HG03095 (cell line): ENCODE measurements around the gene EPO.
"Not testable (repeated sequence)": the region's sequence is repeated elsewhere in the genome, so short reads cannot be mapped to it uniquely, and the experiment has no call there.

Experiments
- ATAC-seq: cut with Tn5 transposase; IDR thresholded peaks from one replicate; pipeline ENCODE4 v1.9.1; 2021; ENCODE audit warnings: moderate library complexity; ENCODE audit not compliant: unreplicated experiment

EPO gene

DNA sequence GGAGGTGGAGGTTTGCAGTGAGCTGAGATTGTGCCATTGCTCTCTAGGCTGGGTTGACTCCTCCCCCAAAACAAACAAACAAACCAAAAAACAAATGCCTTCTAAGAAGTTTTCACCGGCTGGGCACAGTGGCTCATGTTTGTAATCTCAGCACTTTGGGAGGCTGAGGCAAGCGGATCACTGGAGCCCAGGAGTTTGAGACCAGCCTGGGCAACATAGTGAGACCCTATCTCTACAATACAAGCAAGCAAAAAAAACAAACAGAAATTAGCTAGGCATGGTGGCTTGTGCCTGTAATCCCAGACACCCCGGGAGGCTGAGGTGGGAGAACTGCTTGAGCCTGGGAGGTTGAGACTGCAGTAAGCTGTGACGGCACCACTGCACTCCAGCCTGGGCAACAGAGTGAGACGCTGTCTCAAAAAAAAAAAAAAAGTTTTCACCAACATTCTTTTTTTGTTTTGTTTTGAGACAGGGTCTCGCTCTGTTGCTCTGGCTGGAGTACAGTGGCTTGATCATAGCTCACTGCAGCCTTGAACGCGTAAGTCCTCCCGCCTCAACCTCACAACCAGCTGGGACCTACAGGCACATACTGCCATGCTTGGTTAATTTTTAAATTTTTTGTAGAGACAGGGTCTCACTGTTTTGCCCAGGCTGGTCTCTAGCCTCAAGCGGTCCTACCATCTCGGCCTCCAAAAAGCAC lies 11.8 kb downstream of the EPO start:
- ATAC-seq: no peak

DNA sequence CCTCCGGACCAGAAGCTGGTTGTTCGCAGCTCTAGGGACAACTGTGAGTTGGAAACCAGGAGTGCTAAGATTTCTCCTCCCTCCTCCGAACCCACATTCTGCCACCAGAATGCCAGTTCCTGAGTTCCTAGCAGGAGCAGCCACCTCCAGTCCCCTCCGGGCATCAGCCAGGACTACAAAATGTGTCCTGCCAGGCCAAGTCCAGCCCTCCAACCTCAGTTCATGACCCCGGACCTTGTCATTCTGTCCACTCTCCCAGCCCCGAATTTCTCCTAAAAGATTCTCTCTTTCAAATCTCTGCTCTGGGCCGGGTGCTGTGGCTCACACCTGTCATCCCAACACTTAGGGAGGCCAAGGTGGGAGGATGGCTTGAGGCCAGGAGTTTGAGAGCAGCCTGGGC lies 15.5 kb downstream of the EPO start:
- no peak for ATAC-seq

DNA sequence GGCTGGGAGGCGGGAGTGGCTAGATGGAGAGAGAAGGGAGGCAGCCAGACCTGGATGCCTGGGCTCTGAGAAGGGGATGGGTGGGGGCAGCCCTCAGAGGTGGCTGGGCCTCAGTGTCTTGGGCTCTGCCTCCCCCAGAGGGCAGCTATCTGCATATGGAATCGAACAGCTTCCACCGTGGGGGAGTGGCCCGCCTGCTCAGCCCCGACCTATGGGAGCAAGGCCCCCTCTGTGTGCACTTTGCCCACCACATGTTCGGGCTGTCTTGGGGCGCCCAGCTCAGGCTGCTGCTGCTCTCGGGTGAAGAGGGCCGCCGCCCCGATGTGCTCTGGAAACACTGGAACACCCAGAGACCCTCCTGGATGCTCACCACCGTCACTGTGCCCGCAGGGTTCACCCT lies 16.4 kb downstream of the EPO start:
- no peak for ATAC-seq

DNA sequence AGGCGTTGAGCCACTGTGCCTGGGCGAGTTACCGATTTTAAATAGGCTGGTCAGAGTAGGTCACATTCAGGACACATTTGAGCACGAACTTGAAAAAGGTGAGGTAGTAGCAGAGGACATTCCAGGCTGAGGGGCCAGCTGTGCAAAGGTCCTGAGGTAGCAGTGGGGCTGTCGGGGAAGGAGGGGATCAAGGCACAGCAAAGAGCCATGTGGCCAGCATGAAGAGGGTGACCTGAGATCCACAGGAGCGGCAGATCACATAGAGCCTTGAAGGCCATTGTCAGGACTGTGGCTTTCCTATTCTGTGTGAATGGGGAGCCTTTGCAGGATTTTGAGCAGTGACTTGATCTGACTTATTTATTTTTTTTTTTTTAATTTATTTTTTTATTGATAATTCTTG lies 19.7 kb downstream of the EPO start:
- no peak for ATAC-seq

DNA sequence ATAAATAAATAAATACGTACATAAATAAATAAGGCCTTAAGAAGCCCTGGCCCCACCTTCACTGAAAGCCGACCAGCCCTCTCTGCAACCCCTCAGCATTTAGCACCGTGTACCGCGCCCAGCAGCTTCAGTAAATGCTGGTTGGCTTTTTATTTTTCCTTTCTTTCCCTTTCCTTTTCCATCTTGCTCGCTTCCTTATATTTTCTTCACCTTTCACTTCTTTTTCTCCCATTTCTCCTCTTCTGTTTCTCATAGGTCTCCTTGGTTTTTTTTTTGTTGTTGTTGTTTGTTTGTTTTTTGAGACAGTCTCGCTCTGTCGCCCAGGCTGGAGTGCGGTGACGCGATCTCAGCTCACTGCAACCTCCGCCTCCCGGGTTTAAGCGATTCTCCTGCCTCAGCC lies 24.3 kb downstream of the EPO start:
- ATAC-seq: no peak

DNA sequence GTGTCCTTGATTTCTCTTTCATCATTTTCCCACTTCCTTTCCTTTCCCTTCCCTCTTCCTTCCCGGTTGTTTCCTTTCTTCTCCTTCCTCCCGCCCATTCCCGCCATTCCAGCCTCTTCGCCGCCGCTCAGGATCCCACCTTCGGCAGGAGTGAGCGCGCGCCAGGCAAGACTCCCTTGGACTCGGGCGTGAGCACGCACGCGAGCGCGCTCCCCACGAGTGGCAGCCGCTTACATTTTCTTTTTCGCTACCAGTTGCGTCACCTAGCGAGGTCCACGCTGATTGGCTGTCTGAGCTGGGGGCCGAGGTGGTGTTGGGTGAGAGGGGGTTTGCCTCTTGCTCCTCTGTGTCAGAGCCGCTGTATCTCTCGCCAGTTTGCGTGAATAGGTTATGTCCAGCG lies 24.9 kb downstream of the EPO start:
- no peak for ATAC-seq

DNA sequence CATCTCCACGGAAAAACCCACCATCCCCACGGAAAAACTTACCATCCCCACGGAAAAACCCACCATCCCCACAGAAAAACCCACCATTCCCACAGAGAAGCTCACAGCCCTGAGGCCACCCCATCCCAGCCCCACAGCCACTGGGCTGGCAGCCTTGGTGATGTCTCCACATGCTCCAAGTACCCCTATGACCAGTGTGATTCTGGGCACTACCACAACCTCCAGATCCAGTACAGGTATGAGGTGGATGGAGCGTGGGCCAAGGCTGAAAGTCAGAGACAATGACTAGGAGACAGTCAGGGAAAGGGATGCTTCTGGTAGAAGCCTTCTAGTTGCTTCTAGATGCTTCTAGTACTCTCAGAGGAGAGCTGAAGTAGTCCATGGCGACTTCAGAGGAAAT lies 32.7 kb downstream of the EPO start:
- no peak for ATAC-seq

DNA sequence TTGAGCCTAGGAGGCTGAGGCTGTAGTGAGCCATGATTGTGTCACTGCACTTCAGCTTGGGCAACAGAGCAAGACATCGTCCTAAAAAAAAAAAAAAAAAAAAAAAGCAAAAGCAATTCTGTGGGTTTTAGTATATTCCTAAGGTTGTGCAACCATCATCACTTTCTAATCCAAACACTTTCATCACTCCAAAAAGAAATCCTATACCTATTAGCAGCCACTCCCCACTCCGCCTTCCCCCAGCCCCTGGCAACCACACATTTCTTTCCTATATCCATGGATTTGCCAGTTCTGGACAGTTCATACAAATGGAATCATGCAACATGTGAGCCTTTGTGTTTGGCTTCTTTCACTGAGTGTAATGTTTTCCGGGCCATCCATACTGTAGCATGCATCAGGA lies 33.5 kb downstream of the EPO start:
- ATAC-seq: no peak

DNA sequence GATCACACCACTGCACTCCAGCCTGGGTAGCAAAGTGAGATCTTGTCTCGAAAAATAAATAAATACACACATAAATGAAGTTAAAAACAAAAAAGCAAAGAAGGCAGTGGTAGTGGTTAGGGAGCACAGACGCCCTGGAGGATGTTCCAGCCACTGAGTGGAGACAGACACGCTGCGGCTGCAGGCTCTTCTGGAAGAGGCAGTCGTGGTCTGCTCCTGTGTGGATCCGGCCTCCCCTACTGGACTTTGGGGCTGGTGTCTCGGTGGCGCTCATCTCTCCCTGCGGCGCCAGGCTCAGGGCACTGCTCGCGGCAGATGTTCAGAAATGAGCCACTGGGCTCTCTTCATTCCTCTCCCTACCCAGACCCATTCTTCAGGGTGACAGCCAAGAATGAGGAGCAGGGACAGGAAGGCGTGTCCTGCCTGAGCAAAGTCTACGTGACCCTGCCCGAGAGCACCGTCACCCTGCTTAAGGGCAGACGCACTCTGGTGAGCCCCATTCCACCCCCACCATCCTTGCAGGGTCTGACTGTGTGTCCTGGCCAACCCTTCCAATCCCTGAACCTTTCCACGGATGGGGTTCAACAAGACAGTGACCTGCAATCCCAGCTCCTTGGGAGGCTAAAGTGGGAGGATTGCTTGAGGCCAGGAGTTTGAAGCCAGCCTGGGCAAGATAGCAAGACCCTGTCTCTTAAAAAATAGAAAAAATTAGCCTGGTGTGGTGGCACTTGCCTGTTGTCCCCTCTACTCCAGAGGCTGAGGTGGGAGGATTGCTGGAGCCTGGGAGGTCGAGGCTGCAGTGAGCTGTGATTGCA lies 39.3 kb downstream of the EPO start:
- ATAC-seq: no peak

DNA sequence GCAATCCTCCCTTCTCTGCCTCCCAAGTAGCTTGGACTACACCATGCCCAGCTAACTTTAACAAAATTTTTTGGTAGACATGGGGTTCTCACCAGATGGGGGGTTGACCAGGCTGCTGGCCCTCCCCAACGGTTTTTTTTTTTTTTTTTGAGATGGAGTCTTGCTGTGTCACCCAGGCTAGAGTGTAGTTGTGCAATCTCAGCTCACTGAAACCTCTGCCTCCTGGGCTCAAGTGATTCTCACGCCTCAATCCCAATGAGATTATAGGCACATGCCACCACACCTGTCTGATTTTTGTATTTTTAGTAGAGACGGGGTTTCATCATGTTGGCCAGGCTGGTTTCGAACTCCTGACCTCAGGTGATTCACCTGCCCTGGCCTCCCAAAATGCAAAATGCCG lies 42.6 kb downstream of the EPO start:
- not testable (repeated sequence) for ATAC-seq

DNA sequence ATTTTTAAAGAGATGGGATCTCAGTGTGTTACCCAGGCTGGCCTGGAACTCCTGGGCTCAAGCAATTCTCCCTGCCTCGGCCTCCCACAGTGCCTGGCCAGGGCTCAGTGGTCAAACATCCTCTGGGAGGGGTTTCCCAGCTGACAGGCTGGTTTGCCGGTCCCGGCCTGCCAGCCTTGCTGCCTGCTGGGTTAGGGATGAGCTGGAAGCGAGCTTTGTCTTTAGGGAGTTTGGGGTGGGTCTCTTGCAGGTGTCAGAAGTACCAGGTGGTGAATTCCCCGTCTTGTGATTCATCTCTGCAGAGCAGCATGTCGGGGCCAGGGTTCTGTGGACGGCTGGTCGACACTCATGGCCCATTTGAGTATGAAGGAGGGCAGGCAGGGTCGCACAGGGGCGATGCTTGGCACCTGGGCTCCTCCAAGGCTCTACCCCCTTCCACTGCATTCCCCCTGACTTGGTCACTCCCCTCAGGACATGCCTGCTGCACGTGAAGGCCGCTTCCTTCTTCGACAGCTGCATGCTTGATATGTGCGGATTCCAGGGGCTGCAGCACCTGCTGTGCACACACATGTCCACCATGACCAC lies 43.4 kb downstream of the EPO start:
- ATAC-seq: no peak

DNA sequence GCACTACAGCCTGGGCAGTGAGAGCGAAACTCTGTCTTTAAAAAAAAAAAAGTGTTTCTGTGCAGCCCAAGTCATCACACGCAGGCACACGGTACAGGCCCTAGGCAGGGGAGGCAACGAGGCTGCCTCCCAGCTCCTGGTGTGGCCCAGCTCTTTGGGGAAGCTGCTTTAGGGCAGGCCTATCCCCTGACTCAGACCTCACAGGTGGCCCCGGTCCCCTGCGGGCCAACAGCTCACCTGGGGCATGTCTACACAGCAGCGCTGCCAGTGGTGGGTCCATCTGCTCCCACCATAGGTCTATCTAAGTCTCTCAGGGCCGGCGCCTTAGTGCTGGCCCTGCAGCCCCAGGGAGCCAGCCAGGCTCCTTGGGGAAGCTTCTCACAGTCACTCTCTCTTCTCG lies 44.6 kb downstream of the EPO start:
- no peak for ATAC-seq

DNA sequence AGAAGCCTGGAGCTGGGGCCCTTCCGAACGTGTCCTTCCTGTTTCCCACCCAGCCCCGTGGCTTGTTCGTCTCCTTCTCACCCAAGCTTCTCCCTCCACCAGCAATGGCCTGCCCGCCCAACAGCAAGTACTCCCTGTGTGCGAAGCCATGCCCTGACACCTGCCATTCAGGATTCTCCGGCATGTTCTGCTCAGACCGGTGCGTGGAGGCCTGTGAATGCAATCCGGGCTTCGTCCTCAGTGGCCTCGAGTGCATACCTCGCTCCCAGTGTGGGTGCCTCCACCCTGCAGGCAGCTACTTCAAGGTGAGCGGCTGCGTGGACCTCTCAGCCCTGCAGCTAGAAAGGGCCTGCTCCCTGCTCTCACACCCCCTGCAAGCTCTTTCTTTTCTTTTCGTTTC lies 45.0 kb downstream of the EPO start:
- ATAC-seq: no peak

DNA sequence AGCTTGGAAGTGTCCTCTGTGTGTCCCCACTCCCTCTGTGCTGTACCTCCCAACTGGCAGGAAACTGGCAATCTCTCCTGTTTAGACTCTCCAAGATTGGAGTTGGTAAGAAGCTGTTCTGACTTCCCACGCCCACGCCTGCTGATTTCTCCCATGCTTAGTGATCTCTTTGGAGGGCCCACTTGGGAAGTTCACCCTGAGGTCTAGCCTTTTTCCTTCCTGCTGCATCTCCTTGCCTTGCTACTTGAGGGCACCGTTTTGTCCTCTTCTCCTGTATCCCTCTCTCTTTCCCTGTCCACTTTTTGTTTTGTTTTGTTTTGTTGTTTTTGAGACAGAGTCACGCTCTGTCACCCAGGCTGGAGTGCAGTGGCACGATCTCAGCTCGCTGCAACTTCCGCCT lies 48.5 kb downstream of the EPO start:
- ATAC-seq: no peak
